GM10248 (cell line): ENCODE data around the gene ZNF207.

Source experiments
- CTCF ChIA-PET: fragments of 300-600 bp; sonication (Branson Sonifier 250); formaldehyde crosslinking; extraction: SDS; loops from one replicate; lab custom pipeline; 2021; ENCODE audit warnings: antibody characterized with exemption; lab: Yijun Ruan, JAX
- POLR2A ChIA-PET: fragments of 350-650 bp; sonication (Branson Sonifier 250); formaldehyde crosslinking; extraction: SDS; loops from one replicate; lab custom pipeline; 2020; ENCODE audit warnings: antibody characterized with exemption; lab: Yijun Ruan, JAX
- DNase-seq: peaks from one replicate; pipeline ENCODE4 v3.0.0; 2012; ENCODE audit errors: extremely low spot score
- TF ChIP-seq, protein P1 (sequence below): IDR thresholded peaks from 2 replicates; pipeline ENCODE4 v1.5.1; 2012; ENCODE audit warnings: mild to moderate bottlenecking, low read depth; ENCODE audit errors: extremely low read depth, missing control alignments, control extremely low read depth

The ZNF207 gene

GRCh38 chr17:32355649-32356377 is 5.9 kb downstream of the ZNF207 start:
- no peak for DNase-seq
- POLR2A ChIA-PET: no interaction called here
- TF ChIP-seq, protein P1, sequence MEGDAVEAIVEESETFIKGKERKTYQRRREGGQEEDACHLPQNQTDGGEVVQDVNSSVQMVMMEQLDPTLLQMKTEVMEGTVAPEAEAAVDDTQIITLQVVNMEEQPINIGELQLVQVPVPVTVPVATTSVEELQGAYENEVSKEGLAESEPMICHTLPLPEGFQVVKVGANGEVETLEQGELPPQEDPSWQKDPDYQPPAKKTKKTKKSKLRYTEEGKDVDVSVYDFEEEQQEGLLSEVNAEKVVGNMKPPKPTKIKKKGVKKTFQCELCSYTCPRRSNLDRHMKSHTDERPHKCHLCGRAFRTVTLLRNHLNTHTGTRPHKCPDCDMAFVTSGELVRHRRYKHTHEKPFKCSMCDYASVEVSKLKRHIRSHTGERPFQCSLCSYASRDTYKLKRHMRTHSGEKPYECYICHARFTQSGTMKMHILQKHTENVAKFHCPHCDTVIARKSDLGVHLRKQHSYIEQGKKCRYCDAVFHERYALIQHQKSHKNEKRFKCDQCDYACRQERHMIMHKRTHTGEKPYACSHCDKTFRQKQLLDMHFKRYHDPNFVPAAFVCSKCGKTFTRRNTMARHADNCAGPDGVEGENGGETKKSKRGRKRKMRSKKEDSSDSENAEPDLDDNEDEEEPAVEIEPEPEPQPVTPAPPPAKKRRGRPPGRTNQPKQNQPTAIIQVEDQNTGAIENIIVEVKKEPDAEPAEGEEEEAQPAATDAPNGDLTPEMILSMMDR: no peak
- CTCF ChIA-PET: no interaction called here

GRCh38 chr17:32356378-32356743 is 6.4 kb downstream of the ZNF207 start:
- no peak for DNase-seq
- TF ChIP-seq, protein P1: no peak
- ChIA-PET POLR2A (no interaction called here), CTCF (no interaction called here)

- TF ChIP-seq, protein P1: no peak
- ChIA-PET CTCF (no interaction called here), POLR2A (no interaction called here)
- DNase-seq: no peak
These were observed 6.8 kb downstream of the ZNF207 start for GRCh38 chr17:32356750-32357149.

GRCh38 chr17:32357615-32358014 is 7.7 kb downstream of the ZNF207 start:
- TF ChIP-seq, protein P1: no peak
- no peak for DNase-seq
- POLR2A ChIA-PET: no interaction called here
- CTCF ChIA-PET: no interaction called here

GRCh38 chr17:32361270-32361669 is 11.3 kb downstream of the ZNF207 start:
- CTCF ChIA-PET: no interaction called here
- no peak for DNase-seq
- TF ChIP-seq, protein P1: no peak
- POLR2A ChIA-PET: no interaction called here

DNA sequence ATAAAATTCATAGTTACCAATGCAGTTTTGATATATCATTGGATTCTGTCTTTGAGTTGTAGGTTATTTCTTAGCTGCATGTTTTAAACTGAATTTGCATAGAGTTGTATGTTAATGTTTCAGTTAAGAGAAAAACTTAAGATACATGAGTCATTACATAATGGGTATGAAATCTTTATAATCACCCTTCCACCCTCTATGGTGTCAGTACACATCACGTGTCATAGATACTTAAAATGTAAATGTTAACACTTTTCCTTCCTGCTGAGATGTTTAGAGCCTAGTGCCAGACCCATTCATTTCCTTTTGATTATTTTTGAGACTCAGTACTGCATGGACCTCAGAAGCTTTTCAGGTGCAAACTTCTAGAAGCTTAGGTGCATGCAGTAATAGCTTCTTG is 20.5 kb downstream of the ZNF207 start:
- ChIA-PET CTCF (interaction anchor here (0.9 to 2.1 kb wide), 3 partner anchors 19 to 91 kb away, joined by 3 to 8 read pairs (median 4); partner anchors contain the start of gene PSMD11), POLR2A (interaction anchor here (1.4 kb wide), 1 partner anchor 16 kb away, joined by 4 read pairs; no protein-coding TSS in a partner anchor)
- TF ChIP-seq, protein P1: no peak
- no peak for DNase-seq
